Measurements from ENCODE around the gene USP5. TPM values are rescaled to one million over a fixed set of nuclear protein-coding genes. Genes with fewer than 3 reads are reported as not detected.
A peak's percentile ranks its signal among the peaks of the same experiment; 100 is the strongest.

Gene USP5
- total and polyA plus RNA-seq, 2 of the 8 experiments (the other 6 are each of a cell fraction or from before 2014, with no cell fraction given) = 66.5 to 148 TPM

- 3% methylated on average over 20 of the region's 29 CpGs; no CpG with 5 or more reads in 1 of the 2 experiments for WGBS, 2 experiments (ENCODE audit: extremely low coverage in 1 of 2, insufficient coverage in 1 of 2, insufficient read length in 1 of 2, insufficient replicate concordance in 2 of 2, low coverage in 1 of 2, low lambda C conversion rate in 2 of 2, missing lambda C conversion rate in 1 of 2)
- H3K9ac ChIP-seq (replicated peaks in 1 of 4; ENCODE audit: extremely low read depth in 1 of 4, low read depth in 3 of 4, low read length in 3 of 4) = peak overlapping the region in 3 of 4 experiments; percentile 39 to 60 (median 43); a peak in 5 of 7 replicates
- peak overlapping the region; percentile 7 for H4K91ac ChIP-seq (replicated peaks; ENCODE audit: insufficient read length, low read length)
- TF ChIP-seq SRF (IDR thresholded peaks at IDR 0.05; ENCODE audit: low read depth, low read length) (no peak), TEAD4 (IDR thresholded peaks at IDR 0.05; ENCODE audit: low read depth, low read length) (no peak), SAP30 (IDR thresholded peaks at IDR 0.05; ENCODE audit: insufficient read depth, insufficient replicate concordance, low read length) (peak; percentile 72), CBX5 (IDR thresholded peaks at IDR 0.05; ENCODE audit: low read depth, low read length) (no peak), PHF8 (conservative IDR thresholded peaks at IDR 0.05; ENCODE audit: low read depth, low read length) (0 out of 2 replicates have a peak, but pooled peaks have one; percentile 23), CTBP2 (IDR thresholded peaks at IDR 0.05; ENCODE audit: borderline replicate concordance, insufficient read depth, insufficient read length, low read length) (peak; percentile 78), GTF2F1 (IDR thresholded peaks at IDR 0.05; ENCODE audit: borderline replicate concordance, low read depth, low read length) (no peak), RXRA (IDR thresholded peaks at IDR 0.05; ENCODE audit: insufficient read depth, low read depth, low read length) (no peak), SIX5 (IDR thresholded peaks at IDR 0.05; ENCODE audit: low read depth, low read length) (no peak)
- TF ChIP-seq, protein P1, sequence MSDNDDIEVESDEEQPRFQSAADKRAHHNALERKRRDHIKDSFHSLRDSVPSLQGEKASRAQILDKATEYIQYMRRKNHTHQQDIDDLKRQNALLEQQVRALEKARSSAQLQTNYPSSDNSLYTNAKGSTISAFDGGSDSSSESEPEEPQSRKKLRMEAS (IDR thresholded peaks at IDR 0.05) = peak; percentile 48
Measured at GRCh38 chr12:6914947-6915788, 63.2 kb downstream of the USP5 start.

More at GRCh38 chr12:6914947-6915788, 63.2 kb downstream of the USP5 start:
- Histone ChIP-seq H3K14ac (ENCODE audit: insufficient read length) (no peak overlapping the region), H3K27me3 (replicated peaks in 1 of 4; ENCODE audit: control insufficient read depth in 3 of 4, extremely low read depth in 1 of 4, insufficient read depth in 3 of 4, low read length in 3 of 4) (no peaks in the 10 kb centered on the region), H3K56ac (replicated peaks; ENCODE audit: insufficient read length, low read depth, low read length) (no peak overlapping the region), H2BK12ac (ENCODE audit: low read depth, low read length) (no peak overlapping the region), H2BK120ac (replicated peaks; ENCODE audit: low read depth, low read length) (no peak overlapping the region), H2BK20ac (ENCODE audit: low read length) (no peak overlapping the region), H4K5ac (ENCODE audit: insufficient read length, low read depth, low read length) (peak overlapping the region; percentile 2), H3K4ac (replicated peaks; ENCODE audit: insufficient read length, low read depth, low read length) (peak overlapping the region; percentile 40), H3K36me3 (ENCODE audit: control insufficient read depth in 2 of 4, insufficient read depth in 4 of 4, low read length in 3 of 4) (peaks cover 10 to 42% (median 26%) of the 10 kb centered on the region in 4 experiments; a peak in 7 of 8 replicates), H3K27ac (ENCODE audit: low read depth, low read length) (0 out of 2 replicates have a peak overlapping the region, but pooled peaks have one; percentile 26), H3K23me2 (ENCODE audit: low read depth, low read length) (peaks cover 11% of the 10 kb centered on the region; the same call in 1 of the 2 replicates), H2AFZ (ENCODE audit: low read length) (no peak overlapping the region), H3K79me1 (ENCODE audit: low read depth, low read length) (peaks cover 4% of the 10 kb centered on the region), H3K4me2 (ENCODE audit: insufficient read depth in 1 of 2, low read depth in 2 of 2, low read length in 2 of 2) (peak overlapping the region; percentile 84 to 92), H3K79me2 (ENCODE audit: control insufficient read depth in 1 of 2, insufficient read depth in 2 of 2, low read length in 2 of 2) (peaks cover 0 to 9% of the 10 kb centered on the region in 2 experiments; a peak in 1 of 4 replicates), H3K9me3 (ENCODE audit: insufficient read depth in 2 of 2, low read depth in 1 of 2, low read length in 1 of 2) (no peaks in the 10 kb centered on the region), H2BK5ac (ENCODE audit: low read depth, low read length) (no peak overlapping the region), H2AK5ac (ENCODE audit: low read depth, low read length) (no peak overlapping the region), H3K23ac (ENCODE audit: insufficient read length) (no peak overlapping the region), H3K4me3 (ENCODE audit: extremely low read depth in 1 of 4, insufficient read depth in 2 of 4, low read depth in 3 of 4, low read length in 4 of 4) (peak overlapping the region; percentile 67 to 86 (median 78)), H4K20me1 (replicated peaks in 1 of 2; ENCODE audit: control insufficient read depth in 1 of 2, insufficient read depth in 2 of 2, low read length in 2 of 2) (peaks cover 0 to 2% of the 10 kb centered on the region in 2 experiments), H2BK15ac (ENCODE audit: low read length) (no peak overlapping the region), H3K18ac (ENCODE audit: extremely low read depth, low read length) (peak overlapping the region; percentile 87; the same call in 1 of the 2 replicates), H3K4me1 (replicated peaks in 1 of 4; ENCODE audit: control insufficient read depth in 3 of 4, insufficient read depth in 4 of 4, low read length in 3 of 4) (peaks cover 0 to 18% (median 9%) of the 10 kb centered on the region in 4 experiments; a peak in 6 of 7 replicates), H4K8ac (ENCODE audit: extremely low read depth, insufficient read depth, low read length) (peak overlapping the region; percentile 54; the same call in 1 of the 2 replicates)
- POLR2A ChIA-PET (ENCODE audit: partially characterized antibody) = interaction anchor here (0.6 to 39.6 kb wide), 9 partner anchors 9 to 87 kb away, joined by 3 to 1027 read pairs (median 5); partner anchors contain the start of genes ATN1, C12orf57, LRRC23 and P3H3
- DNase-seq (ENCODE audit: low read depth in 1 of 2, low spot score in 2 of 2) (peak in 1 of 2 experiments; percentile 72), FAIRE-seq (peak; percentile 13)
- CTCF ChIA-PET (ENCODE audit: partially characterized antibody) = interaction anchor here (0.7 to 9.3 kb wide), 7 partner anchors 10 to 54 kb away, joined by 3 to 74 read pairs (median 4); partner anchors contain the start of gene LRRC23

Data from H1 (cell line).